Mesenchymal stem cell (in vitro differentiated cells and primary cell): ENCODE measurements around the gene TENM4.

ENCODE experiments used
- DNase-seq: peaks from one replicate; pipeline ENCODE4 v3.0.0-alpha.2; 2013
- H2AFZ ChIP-seq: one replicate; pipeline ENCODE4 v1.6.1; 2013; ENCODE audit warnings: low read depth, mild to moderate bottlenecking, control low read depth, inconsistent platforms, low read length, moderate library complexity
- H2AK5ac ChIP-seq: 2 replicates; pipeline ENCODE4 v1.6.1; 2013; ENCODE audit warnings: low read length, moderate library complexity, mild to moderate bottlenecking, inconsistent platforms; ENCODE audit not compliant: severe bottlenecking
- H2BK120ac ChIP-seq: one replicate; pipeline ENCODE4 v1.6.1; 2013; ENCODE audit warnings: low read depth, mild to moderate bottlenecking, inconsistent platforms, low read length, moderate library complexity
- H2BK12ac ChIP-seq, 2 experiments: one replicate each; pipeline ENCODE4 v1.6.1; 2013; ENCODE audit warnings: inconsistent platforms in 2 of 2, low read length in 2 of 2, mild to moderate bottlenecking in 2 of 2, moderate library complexity in 2 of 2, control low read depth in 1 of 2
- H2BK15ac ChIP-seq: one replicate; pipeline ENCODE4 v1.6.1; 2013; ENCODE audit warnings: mild to moderate bottlenecking, low read depth, inconsistent platforms; ENCODE audit not compliant: poor library complexity, severe bottlenecking
- H2BK5ac ChIP-seq: 2 replicates; pipeline ENCODE4 v1.6.1; 2013; ENCODE audit warnings: low read depth, mild to moderate bottlenecking, low read length, control low read depth, inconsistent platforms; ENCODE audit not compliant: poor library complexity, severe bottlenecking
- H3K14ac ChIP-seq, 2 experiments: one replicate each; pipeline ENCODE4 v1.6.1; 2013; ENCODE audit warnings: inconsistent platforms in 2 of 2, low read length in 2 of 2, control low read depth in 1 of 2, mild to moderate bottlenecking in 1 of 2, moderate library complexity in 1 of 2
- H3K18ac ChIP-seq, 2 experiments: one replicate each; pipeline ENCODE4 v1.6.1; 2013; ENCODE audit warnings: inconsistent platforms in 2 of 2, low read length in 2 of 2, control low read depth in 1 of 2, low read depth in 1 of 2, mild to moderate bottlenecking in 1 of 2
- H3K23ac ChIP-seq, 2 experiments: one replicate each; pipeline ENCODE4 v1.6.1; 2013; ENCODE audit warnings: inconsistent platforms in 2 of 2, low read length in 2 of 2, mild to moderate bottlenecking in 2 of 2, moderate library complexity in 2 of 2, control low read depth in 1 of 2
- H3K27ac ChIP-seq: 2 replicates; pipeline ENCODE4 v1.5.1; 2013; ENCODE audit warnings: mild to moderate bottlenecking, moderate library complexity, low read length, control low read depth, inconsistent platforms; ENCODE audit not compliant: poor library complexity, severe bottlenecking
- H3K27me3 ChIP-seq, 2 experiments: 2 replicates each; pipeline versions ENCODE4 v1.6.1 to v1.7.0; 2013; ENCODE audit warnings: low read length in 2 of 2, mild to moderate bottlenecking in 2 of 2, moderate library complexity in 2 of 2, control low read depth in 1 of 2, inconsistent platforms in 1 of 2; ENCODE audit not compliant: control insufficient read depth in 1 of 2, insufficient read depth in 1 of 2
- H3K36me3 ChIP-seq, 2 experiments: 2 replicates each; pipeline versions ENCODE4 v1.6.1 to v1.7.0; 2013; ENCODE audit warnings: low read length in 2 of 2, control low read depth in 1 of 2, inconsistent platforms in 1 of 2, low read depth in 1 of 2, mild to moderate bottlenecking in 1 of 2; ENCODE audit not compliant: insufficient read depth in 2 of 2, control insufficient read depth in 1 of 2
- H3K4ac ChIP-seq, 2 experiments: one replicate each; pipeline ENCODE4 v1.6.1; 2013; ENCODE audit warnings: inconsistent platforms in 2 of 2, low read length in 2 of 2, mild to moderate bottlenecking in 2 of 2, moderate library complexity in 2 of 2, control low read depth in 1 of 2, low read depth in 1 of 2
- H3K4me1 ChIP-seq: 2 replicates; pipeline ENCODE4 v1.6.1; 2013; ENCODE audit warnings: low read depth, low read length, control low read depth; ENCODE audit not compliant: control insufficient read depth, insufficient read depth
- H3K4me2 ChIP-seq: 2 replicates; pipeline ENCODE4 v1.6.1; 2013; ENCODE audit warnings: low read length, mild to moderate bottlenecking, inconsistent platforms; ENCODE audit not compliant: poor library complexity, severe bottlenecking
- H3K4me3 ChIP-seq, 2 experiments: 2 replicates each; pipeline versions ENCODE4 v1.5.1 to v1.7.0; 2013; ENCODE audit warnings: low read length in 2 of 2, mild to moderate bottlenecking in 2 of 2, control low read depth in 1 of 2, low read depth in 1 of 2; ENCODE audit not compliant: insufficient read depth in 1 of 2
- H3K79me1 ChIP-seq: replicated peaks from 2 replicates; pipeline ENCODE4 v1.6.1; 2013; ENCODE audit warnings: mild to moderate bottlenecking, control low read depth, low read length, inconsistent platforms; ENCODE audit not compliant: poor library complexity, severe bottlenecking
- H3K9ac ChIP-seq: 2 replicates; pipeline ENCODE4 v1.7.0; 2013; ENCODE audit warnings: mild to moderate bottlenecking, low read length, moderate library complexity
- H3K9me3 ChIP-seq: 2 replicates; pipeline ENCODE4 v1.7.0; 2013; ENCODE audit warnings: mild to moderate bottlenecking, low read length; ENCODE audit not compliant: control insufficient read depth
- H4K8ac ChIP-seq: one replicate; pipeline ENCODE4 v1.6.1; 2013; ENCODE audit warnings: inconsistent platforms, mild to moderate bottlenecking, low read length, moderate library complexity
- H4K91ac ChIP-seq: one replicate; pipeline ENCODE4 v1.6.1; 2013; ENCODE audit warnings: mild to moderate bottlenecking, low read length, inconsistent platforms
- WGBS: methylation state at CpG from one replicate; pipeline ENCODE4 v1.1.7; 2013; ENCODE audit warnings: mixed read lengths; 5-methylcytosine and 5-hydroxymethylcytosine counted together

TENM4 gene

GRCh38 chr11:79467761-79468160 is 26.9 kb upstream of the TENM4 start:
- H2BK12ac ChIP-seq, result no peak overlapping the region
- no peaks in the 10 kb centered on the region for H3K79me1 ChIP-seq
- no peak overlapping the region for H3K9ac ChIP-seq
- no peak overlapping the region for H3K18ac ChIP-seq
- no peak overlapping the region for H3K4me3 ChIP-seq
- H3K27me3 ChIP-seq, result peaks cover 12 to 20% of the 10 kb centered on the region in 2 experiments
- H4K91ac ChIP-seq, result no peak overlapping the region
- no peak overlapping the region for H3K14ac ChIP-seq
- H3K36me3 ChIP-seq, result no peaks in the 10 kb centered on the region
- no peak overlapping the region for H3K27ac ChIP-seq
- H3K4me2 ChIP-seq, result no peak overlapping the region
- H3K9me3 ChIP-seq, result no peaks in the 10 kb centered on the region
- H4K8ac ChIP-seq, result no peak overlapping the region
- no peak overlapping the region for H2AFZ ChIP-seq
- no peak for DNase-seq
- H2AK5ac ChIP-seq, result no peak overlapping the region
- H3K4ac ChIP-seq, result no peak overlapping the region
- no peak overlapping the region for H2BK120ac ChIP-seq
- no CpG with 5 or more reads among the region's 2 CpGs for WGBS
- H3K4me1 ChIP-seq, result no peaks in the 10 kb centered on the region
- H2BK5ac ChIP-seq, result no peak overlapping the region
- H3K23ac ChIP-seq, result no peak overlapping the region
- no peak overlapping the region for H2BK15ac ChIP-seq

GRCh38 chr11:79466411-79466810 is 25.6 kb upstream of the TENM4 start:
- no peak overlapping the region for H3K4me3 ChIP-seq
- H3K9ac ChIP-seq, result no peak overlapping the region
- H2BK15ac ChIP-seq, result no peak overlapping the region

GRCh38 chr11:79465160-79465559 is 24.3 kb upstream of the TENM4 start:
- no peak overlapping the region for H3K18ac ChIP-seq
- H3K4me2 ChIP-seq, result no peak overlapping the region
- peaks cover 0 to 4% of the 10 kb centered on the region in 2 experiments for H3K27me3 ChIP-seq
- no peak overlapping the region for H3K14ac ChIP-seq
- H2BK5ac ChIP-seq, result no peak overlapping the region
- DNase-seq, result no peak
- 89% methylated on average over 1 of the region's 2 CpGs for WGBS
- H3K27ac ChIP-seq, result no peak overlapping the region
- H3K36me3 ChIP-seq, result no peaks in the 10 kb centered on the region
- H4K91ac ChIP-seq, result no peak overlapping the region
- no peak overlapping the region for H2BK120ac ChIP-seq
- H3K79me1 ChIP-seq, result no peaks in the 10 kb centered on the region
- no peak overlapping the region for H3K23ac ChIP-seq
- H3K4ac ChIP-seq, result no peak overlapping the region
- no peak overlapping the region for H2BK15ac ChIP-seq
- no peak overlapping the region for H3K9ac ChIP-seq
- H3K9me3 ChIP-seq, result no peaks in the 10 kb centered on the region
- H2AFZ ChIP-seq, result no peak overlapping the region
- H3K4me3 ChIP-seq, result no peak overlapping the region
- no peak overlapping the region for H2BK12ac ChIP-seq
- H3K4me1 ChIP-seq, result no peaks in the 10 kb centered on the region
- no peak overlapping the region for H2AK5ac ChIP-seq
- H4K8ac ChIP-seq, result no peak overlapping the region

More at GRCh38 chr11:79466411-79466810, 25.6 kb upstream of the TENM4 start:
- WGBS, result 60% methylated on average over 1 of the region's 2 CpGs
- Histone ChIP-seq H3K14ac (no peak overlapping the region), H3K4ac (no peak overlapping the region), H2BK12ac (no peak overlapping the region), H3K18ac (no peak overlapping the region), H2AFZ (no peak overlapping the region), H3K36me3 (no peaks in the 10 kb centered on the region), H2BK5ac (no peak overlapping the region), H3K4me1 (no peaks in the 10 kb centered on the region), H2AK5ac (no peak overlapping the region), H4K91ac (no peak overlapping the region), H3K79me1 (no peaks in the 10 kb centered on the region), H3K27ac (no peak overlapping the region), H3K9me3 (no peaks in the 10 kb centered on the region), H3K23ac (no peak overlapping the region), H2BK120ac (no peak overlapping the region), H3K4me2 (no peak overlapping the region), H4K8ac (no peak overlapping the region), H3K27me3 (peaks cover 4 to 12% of the 10 kb centered on the region in 2 experiments)
- peak; percentile 41 for DNase-seq

GRCh38 chr11:79461666-79462645 is 21.1 kb upstream of the TENM4 start:
- Histone ChIP-seq H3K23ac (no peak overlapping the region), H3K4ac (no peak overlapping the region), H3K27me3 (peaks cover 0 to 4% of the 10 kb centered on the region in 2 experiments), H3K27ac (no peak overlapping the region), H2BK120ac (no peak overlapping the region), H2BK15ac (no peak overlapping the region), H3K4me1 (no peaks in the 10 kb centered on the region), H3K9ac (no peak overlapping the region), H3K79me1 (no peaks in the 10 kb centered on the region), H4K8ac (no peak overlapping the region), H3K14ac (no peak overlapping the region), H2AK5ac (no peak overlapping the region), H3K4me2 (no peak overlapping the region), H3K9me3 (no peaks in the 10 kb centered on the region), H2AFZ (no peak overlapping the region), H4K91ac (no peak overlapping the region), H2BK12ac (no peak overlapping the region), H3K18ac (no peak overlapping the region), H3K4me3 (no peak overlapping the region), H3K36me3 (no peaks in the 10 kb centered on the region), H2BK5ac (no peak overlapping the region)
- no peak for DNase-seq
- WGBS, result 68% methylated on average over 2 of the region's 7 CpGs
